Endothelial cell of umbilical vein (primary cell): ENCODE measurements around the gene TUBD1. TPM values are rescaled to one million over a fixed set of nuclear protein-coding genes. Genes with fewer than 3 reads are reported as not detected.
"Not testable (repeated sequence)": the region's sequence is repeated elsewhere in the genome, so short reads cannot be mapped to it uniquely, and the experiment has no call there.

Experiments used
- BruUV-seq: library from RNA; stranded (reverse); fragments of 400-500 nt; replicated peaks from 2 replicates; lab custom pipeline; 2021; lab: Mats Ljungman, UMichigan
- CTCF ChIA-PET: fragments of 300-600, 350-600 bp; sonication (Branson Sonifier 250); formaldehyde crosslinking; loops from one replicate; lab custom pipeline; 2021; ENCODE audit warnings: antibody characterized with exemption, inconsistent platforms; lab: Charles Lee
- POLR2A ChIA-PET: fragments of 300-600, 350-600 bp; sonication (Branson Sonifier 250); formaldehyde crosslinking; loops from one replicate; lab custom pipeline; 2021; ENCODE audit warnings: antibody characterized with exemption, inconsistent platforms; lab: Charles Lee
- DNase-seq: peaks from one replicate; pipeline ENCODE4 v3.0.0-alpha.2; 2011; ENCODE audit warnings: low read depth, low spot score
- FAIRE-seq: peaks from 2 replicates; lab custom pipeline; 2011; peaks lifted over from hg19 to GRCh38; lab: Jason Lieb, UNC
- H2AFZ ChIP-seq: 2 replicates; pipeline ENCODE4 v1.6.0; 2012; ENCODE audit warnings: low read depth, low read length, control low read depth, inconsistent platforms
- H3K27ac ChIP-seq: 2 replicates; pipeline ENCODE4 v1.5.1; 2011; ENCODE audit warnings: low read depth, mild to moderate bottlenecking, control low read depth, low read length, moderate library complexity; ENCODE audit not compliant: insufficient read depth
- H3K27me3 ChIP-seq, 2 experiments: 2 replicates each; pipeline versions ENCODE4 v1.6.0 to v1.6.1; 2011; ENCODE audit warnings: low read length in 2 of 2, mixed read lengths in 1 of 2; ENCODE audit not compliant: control insufficient read depth in 2 of 2, insufficient read depth in 2 of 2
- H3K36me3 ChIP-seq, 2 experiments: 2 replicates in 1 of 2; 3 replicates in 1 of 2; pipeline ENCODE4 v1.5.1; 2011; ENCODE audit warnings: low read length in 2 of 2, mild to moderate bottlenecking in 1 of 2, moderate library complexity in 1 of 2; ENCODE audit not compliant: control insufficient read depth in 2 of 2, insufficient read depth in 2 of 2; ENCODE audit errors: extremely low read depth in 1 of 2
- H3K4me1 ChIP-seq: 3 replicates; pipeline ENCODE4 v1.5.1; 2011; ENCODE audit warnings: mild to moderate bottlenecking, low read length; ENCODE audit not compliant: control insufficient read depth, insufficient read depth; ENCODE audit errors: extremely low read depth
- H3K4me2 ChIP-seq: 2 replicates; pipeline ENCODE4 v1.6.1; 2011; ENCODE audit warnings: low read length, control low read depth, mixed read lengths; ENCODE audit not compliant: insufficient read depth
- H3K4me3 ChIP-seq, 3 experiments: fragments of 200-600 bp in 1 of 3; sonication (generic), shearing (Covaris generic) in 1 of 3; replicated peaks in 1 of 3; 2 replicates each; pipeline ENCODE4 v1.5.1; 2011 to 2016; ENCODE audit warnings: control low read depth in 3 of 3, low read length in 3 of 3, mild to moderate bottlenecking in 2 of 3, inconsistent platforms in 1 of 3, low read depth in 1 of 3, moderate library complexity in 1 of 3; ENCODE audit not compliant: insufficient read depth in 1 of 3
- H3K79me2 ChIP-seq: 2 replicates; pipeline ENCODE4 v1.6.0; 2012; ENCODE audit warnings: low read length, inconsistent platforms; ENCODE audit not compliant: control insufficient read depth, insufficient read depth
- H3K9ac ChIP-seq: replicated peaks from 2 replicates; pipeline ENCODE3; 2011; ENCODE audit warnings: low read length, control low read depth; ENCODE audit not compliant: insufficient read depth; ENCODE audit errors: extremely low read depth
- H3K9me1 ChIP-seq: replicated peaks from 3 replicates; pipeline ENCODE4 v1.6.0; 2011; ENCODE audit warnings: mild to moderate bottlenecking, low read length; ENCODE audit not compliant: control insufficient read depth, insufficient read depth; ENCODE audit errors: extremely low read depth
- H3K9me3 ChIP-seq: replicated peaks from 2 replicates; pipeline ENCODE4 v1.5.1; 2012; ENCODE audit warnings: low read length, inconsistent platforms; ENCODE audit not compliant: control insufficient read depth, insufficient read depth
- H4K20me1 ChIP-seq: replicated peaks from 2 replicates; pipeline ENCODE3; 2011; ENCODE audit warnings: mild to moderate bottlenecking, low read length; ENCODE audit not compliant: control insufficient read depth, insufficient read depth; ENCODE audit errors: extremely low read depth
- EZH2 ChIP-seq: IDR thresholded peaks from 2 replicates; pipeline ENCODE4 v1.6.1; 2012; ENCODE audit warnings: borderline replicate concordance, low read depth, mild to moderate bottlenecking, moderate library complexity, low read length, inconsistent platforms; ENCODE audit not compliant: severe bottlenecking
- FOS ChIP-seq: IDR thresholded peaks from 2 replicates; pipeline ENCODE4 v1.6.1; 2011; ENCODE audit warnings: mild to moderate bottlenecking, low read length, moderate library complexity, borderline replicate concordance; ENCODE audit not compliant: insufficient read depth
- GATA2 ChIP-seq: IDR thresholded peaks from 2 replicates; pipeline ENCODE4 v1.7.0; 2011; ENCODE audit warnings: low read depth, mild to moderate bottlenecking, moderate library complexity, mixed read lengths, low read length; ENCODE audit not compliant: insufficient read length, insufficient read depth
- JUN ChIP-seq: IDR thresholded peaks from 2 replicates; pipeline ENCODE4 v1.6.1; 2011; ENCODE audit warnings: borderline replicate concordance, low read depth; ENCODE audit not compliant: insufficient read length, insufficient read depth
- MYC ChIP-seq: IDR thresholded peaks from one replicate; pipeline ENCODE4 v1.6.1; 2011; ENCODE audit warnings: mild to moderate bottlenecking, low read depth, low read length
- POLR2A ChIP-seq: IDR thresholded peaks from 2 replicates; pipeline ENCODE4 v1.6.1; 2012; ENCODE audit warnings: low read depth, mild to moderate bottlenecking, control low read depth, low read length
- POLR2AphosphoS5 ChIP-seq: IDR thresholded peaks from 2 replicates; pipeline ENCODE4 v1.6.1; 2012; ENCODE audit warnings: low read depth, mild to moderate bottlenecking, control low read depth, low read length, moderate library complexity; ENCODE audit not compliant: insufficient read depth
- dilution Hi-C: fragments of 300-500 bp; cut with MboI; formaldehyde crosslinking; loops from one replicate; pipeline ENCODE4 v1.15.0; 2019; ENCODE audit warnings: low sequenced_read_pairs; ENCODE audit not compliant: extremely low pct_ligation_motif_present
- intact Hi-C: fragments of 100-400 bp; cut with micrococcal nuclease; formaldehyde crosslinking; loops from one replicate; pipeline ENCODE4 v1.10.0; 2022
- polyA plus RNA-seq, 4 experiments: library from polyadenylated mRNA; depleted of rRNA in 3 of 4; stranded (reverse) in 3 of 4; unstranded in 1 of 4; fragments of >200 nt; gene quantifications; 2 replicates each; pipeline versions ENCODE4 v1.2.1 to v1.2.3, GENCODE V29; 2011 to 2012; ENCODE audit warnings: missing spikeins in 1 of 4
- total RNA-seq: library from RNA; stranded (reverse); gene quantifications from 2 replicates; pipeline ENCODE4 v1.2.3, GENCODE V29; 2021
- TF ChIP-seq, protein P1 (sequence below), 2 donors: IDR thresholded peaks; 1 replicate in 1 of 2; 2 replicates in 1 of 2; pipeline ENCODE4 v1.5.1; 2011; ENCODE audit warnings: low read length in 2 of 2, mild to moderate bottlenecking in 2 of 2, moderate library complexity in 2 of 2, control low read depth in 1 of 2, inconsistent platforms in 1 of 2, low read depth in 1 of 2; ENCODE audit not compliant: insufficient read depth in 1 of 2; ENCODE audit errors: extremely low read depth in 1 of 2
- TF ChIP-seq, protein P2 (sequence below): IDR thresholded peaks from 2 replicates; pipeline ENCODE4 v1.6.1; 2011; ENCODE audit not compliant: insufficient read depth, insufficient read length

The TUBD1 gene
- total and polyA plus RNA-seq, 2 donors (not counting 3 experiments of a cell fraction or from before 2014, with no cell fraction given) = 4.9 to 11.3 TPM

DNA sequence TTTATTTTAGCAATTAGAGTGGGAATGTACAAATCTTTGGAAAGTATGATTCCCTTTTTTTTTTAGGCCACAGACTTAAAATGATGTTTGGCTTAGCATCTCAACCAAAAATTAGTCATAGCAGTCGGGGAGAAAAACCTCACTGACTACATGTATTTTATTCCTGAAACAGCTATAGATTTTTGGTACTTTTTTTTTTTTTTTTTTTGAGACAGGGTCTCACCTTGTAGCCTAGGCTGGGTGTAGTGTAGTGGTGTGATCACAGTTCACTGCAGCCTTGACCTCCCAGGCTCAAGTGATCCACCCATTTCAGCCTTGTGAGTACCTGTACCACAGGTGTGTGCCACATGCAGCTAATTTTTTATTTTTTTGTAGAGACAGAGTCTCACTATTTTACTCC, 48.4 kb upstream of the TUBD1 start:
- H3K4me1 ChIP-seq = no peaks in the 10 kb centered on the region
- H3K4me2 ChIP-seq = no peak overlapping the region
- TF ChIP-seq EZH2 (no peak), POLR2AphosphoS5 (no peak), MYC (no peak), FOS (no peak), POLR2A (no peak), JUN (no peak), GATA2 (no peak)
- TF ChIP-seq, protein P1, sequence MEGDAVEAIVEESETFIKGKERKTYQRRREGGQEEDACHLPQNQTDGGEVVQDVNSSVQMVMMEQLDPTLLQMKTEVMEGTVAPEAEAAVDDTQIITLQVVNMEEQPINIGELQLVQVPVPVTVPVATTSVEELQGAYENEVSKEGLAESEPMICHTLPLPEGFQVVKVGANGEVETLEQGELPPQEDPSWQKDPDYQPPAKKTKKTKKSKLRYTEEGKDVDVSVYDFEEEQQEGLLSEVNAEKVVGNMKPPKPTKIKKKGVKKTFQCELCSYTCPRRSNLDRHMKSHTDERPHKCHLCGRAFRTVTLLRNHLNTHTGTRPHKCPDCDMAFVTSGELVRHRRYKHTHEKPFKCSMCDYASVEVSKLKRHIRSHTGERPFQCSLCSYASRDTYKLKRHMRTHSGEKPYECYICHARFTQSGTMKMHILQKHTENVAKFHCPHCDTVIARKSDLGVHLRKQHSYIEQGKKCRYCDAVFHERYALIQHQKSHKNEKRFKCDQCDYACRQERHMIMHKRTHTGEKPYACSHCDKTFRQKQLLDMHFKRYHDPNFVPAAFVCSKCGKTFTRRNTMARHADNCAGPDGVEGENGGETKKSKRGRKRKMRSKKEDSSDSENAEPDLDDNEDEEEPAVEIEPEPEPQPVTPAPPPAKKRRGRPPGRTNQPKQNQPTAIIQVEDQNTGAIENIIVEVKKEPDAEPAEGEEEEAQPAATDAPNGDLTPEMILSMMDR (IDR thresholded peaks at IDR 0.05; ENCODE audit: extremely low read depth in 1 of 2, insufficient read depth in 1 of 2, low read depth in 1 of 2, low read length in 2 of 2) = no peak
- TF ChIP-seq, protein P2, sequence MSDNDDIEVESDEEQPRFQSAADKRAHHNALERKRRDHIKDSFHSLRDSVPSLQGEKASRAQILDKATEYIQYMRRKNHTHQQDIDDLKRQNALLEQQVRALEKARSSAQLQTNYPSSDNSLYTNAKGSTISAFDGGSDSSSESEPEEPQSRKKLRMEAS = no peak
- H3K4me3 ChIP-seq = no peak overlapping the region
- H2AFZ ChIP-seq = no peak overlapping the region
- ChIA-PET CTCF (interaction anchor here (2.2 kb wide), 1 partner anchor 27 kb away, joined by 8 read pairs; no protein-coding TSS in a partner anchor), POLR2A (no interaction called here)
- H3K9me1 ChIP-seq = no peaks in the 10 kb centered on the region
- H3K9me3 ChIP-seq = no peaks in the 10 kb centered on the region
- no TSS peak for BruUV-seq
- no peaks in the 10 kb centered on the region for H3K27me3 ChIP-seq
- no peak overlapping the region for H3K27ac ChIP-seq
- intact Hi-C loops = no loop called here
- H3K36me3 ChIP-seq = peaks cover 0 to 4% of the 10 kb centered on the region in 2 experiments
- no peak overlapping the region for H3K9ac ChIP-seq
- H4K20me1 ChIP-seq = no peaks in the 10 kb centered on the region
- H3K79me2 ChIP-seq = no peaks in the 10 kb centered on the region
- dilution Hi-C loops = no loop called here
- FAIRE-seq (no peak), DNase-seq (no peak)

DNA sequence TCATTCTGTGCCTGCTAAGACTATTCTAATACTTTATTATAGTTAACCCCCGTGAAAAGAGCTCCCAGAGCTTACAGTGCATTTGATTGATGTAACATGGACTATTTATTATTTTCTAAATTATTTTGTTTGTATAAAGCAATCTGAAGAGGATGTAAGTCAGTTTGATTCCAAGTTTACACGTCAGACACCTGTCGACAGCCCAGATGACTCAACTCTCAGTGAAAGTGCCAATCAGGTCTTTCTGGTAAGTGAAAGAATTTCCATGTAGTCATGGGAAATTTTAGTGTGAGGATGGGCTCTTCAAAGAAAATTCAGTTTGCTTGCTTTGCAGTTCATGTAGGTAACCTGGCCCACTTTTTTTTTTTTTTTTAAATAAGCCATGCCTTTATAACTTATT, 48.0 kb upstream of the TUBD1 start:
- H3K9me1 ChIP-seq, H3K9me3 ChIP-seq, H3K4me2 ChIP-seq, FAIRE-seq, intact Hi-C loops, dilution Hi-C loops, DNase-seq, H3K4me1 ChIP-seq, H3K9ac ChIP-seq, H3K4me3 ChIP-seq, H2AFZ ChIP-seq, H3K36me3 ChIP-seq, H3K27ac ChIP-seq, POLR2A ChIA-PET, H3K27me3 ChIP-seq, H4K20me1 ChIP-seq, BruUV-seq, H3K79me2 ChIP-seq: not testable (repeated sequence)
- CTCF ChIA-PET = interaction anchor here (2.2 kb wide), 1 partner anchor 26 kb away, joined by 8 read pairs; no protein-coding TSS in a partner anchor

DNA sequence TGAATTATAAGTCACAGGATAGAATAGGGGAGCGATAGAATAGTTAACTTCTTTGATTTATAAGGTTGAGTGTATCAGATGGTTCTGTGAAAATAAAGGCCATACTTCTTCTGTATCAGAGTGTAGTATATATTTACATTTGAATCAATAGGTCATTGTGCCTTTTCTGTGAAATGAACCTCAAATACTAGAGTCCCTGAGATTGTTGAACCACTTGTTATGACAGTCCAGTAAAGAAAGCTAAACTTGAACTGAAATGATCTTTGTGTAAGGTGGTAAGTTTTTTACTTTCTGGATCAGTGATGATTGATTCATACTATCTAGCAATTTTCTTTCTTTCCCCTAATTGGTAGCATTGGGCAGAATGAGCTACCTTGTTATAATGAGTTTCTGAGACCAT, 40.6 kb upstream of the TUBD1 start:
- POLR2A ChIA-PET, H3K9me3 ChIP-seq, H3K79me2 ChIP-seq, H4K20me1 ChIP-seq, H3K4me1 ChIP-seq, H3K27me3 ChIP-seq, H3K4me3 ChIP-seq, H3K36me3 ChIP-seq, H3K9me1 ChIP-seq, DNase-seq, H3K27ac ChIP-seq, H2AFZ ChIP-seq, H3K4me2 ChIP-seq, dilution Hi-C loops, BruUV-seq, intact Hi-C loops, H3K9ac ChIP-seq: not testable (repeated sequence)
- CTCF ChIA-PET = interaction anchor here (0.8 to 3.1 kb wide), 2 partner anchors 11 to 19 kb away, joined by 3 to 12 read pairs; no protein-coding TSS in a partner anchor
- FAIRE-seq = peak; percentile 40
